ENCODE results near the gene SLC25A41. TPM values are rescaled to one million over a fixed set of nuclear protein-coding genes. Genes with fewer than 3 reads are reported as not detected.

SLC25A41 gene
- total RNA-seq, result not detected in 2 replicates

GRCh38 chr19:6433663-6434062 is at the start of gene SLC25A41:
TSS of gene SLC25A41 (minus strand) at chr19:6433763. CDS start at chr19:6433693, 70 bp downstream.

DNA sequence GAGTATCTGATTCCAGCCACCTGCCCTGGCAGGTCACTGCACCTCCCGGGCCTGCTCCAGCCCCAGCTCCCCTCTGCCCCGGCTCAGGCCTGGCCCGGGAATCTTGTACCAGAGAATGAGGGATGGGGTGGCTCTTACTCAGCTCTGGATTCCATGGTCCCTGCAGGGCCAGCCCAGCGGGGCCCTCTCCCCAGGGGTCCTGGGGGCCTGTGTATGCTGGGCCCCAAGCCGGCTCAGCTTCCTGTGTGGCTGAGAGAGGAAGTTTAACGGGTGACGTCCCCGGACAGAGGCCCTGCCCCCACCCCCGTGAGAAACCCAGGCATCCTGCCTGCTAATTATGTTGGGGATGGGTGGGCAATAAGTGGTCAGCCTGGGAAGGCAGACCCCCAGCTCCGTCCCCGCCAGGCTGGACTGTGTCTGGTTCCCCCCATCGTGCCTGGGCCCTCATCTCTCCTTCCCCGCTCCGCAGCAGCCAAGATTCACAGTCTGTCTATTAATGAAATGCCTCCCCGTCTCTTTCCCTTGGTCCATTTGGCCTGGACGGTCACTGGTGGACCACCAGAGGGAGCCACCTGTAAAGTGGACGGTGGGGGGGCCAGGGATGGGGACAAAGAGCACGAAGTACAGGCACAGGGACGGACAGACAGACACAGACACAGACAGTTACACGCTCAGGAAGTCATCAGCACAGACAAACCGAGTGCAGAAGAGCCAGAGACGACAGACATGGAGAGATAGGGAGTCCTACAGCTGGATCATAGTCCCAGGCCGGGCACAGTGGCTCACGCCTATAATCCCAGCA is 48.2 kb upstream of the SLC25A41 start, which contains the start of gene DENND1C:
DENND1C (minus strand) TSS at position 247 of the 802 bp plus-strand sequence; CDS start at position 155, 92 bp downstream.

GRCh38 chr19:6464070-6464873 is 30.7 kb upstream of the SLC25A41 start, which contains the start of gene CRB3:
TSS of gene CRB3 (plus strand) at chr19:6464271. CDS start at chr19:6464702, 431 bp downstream.

DNA sequence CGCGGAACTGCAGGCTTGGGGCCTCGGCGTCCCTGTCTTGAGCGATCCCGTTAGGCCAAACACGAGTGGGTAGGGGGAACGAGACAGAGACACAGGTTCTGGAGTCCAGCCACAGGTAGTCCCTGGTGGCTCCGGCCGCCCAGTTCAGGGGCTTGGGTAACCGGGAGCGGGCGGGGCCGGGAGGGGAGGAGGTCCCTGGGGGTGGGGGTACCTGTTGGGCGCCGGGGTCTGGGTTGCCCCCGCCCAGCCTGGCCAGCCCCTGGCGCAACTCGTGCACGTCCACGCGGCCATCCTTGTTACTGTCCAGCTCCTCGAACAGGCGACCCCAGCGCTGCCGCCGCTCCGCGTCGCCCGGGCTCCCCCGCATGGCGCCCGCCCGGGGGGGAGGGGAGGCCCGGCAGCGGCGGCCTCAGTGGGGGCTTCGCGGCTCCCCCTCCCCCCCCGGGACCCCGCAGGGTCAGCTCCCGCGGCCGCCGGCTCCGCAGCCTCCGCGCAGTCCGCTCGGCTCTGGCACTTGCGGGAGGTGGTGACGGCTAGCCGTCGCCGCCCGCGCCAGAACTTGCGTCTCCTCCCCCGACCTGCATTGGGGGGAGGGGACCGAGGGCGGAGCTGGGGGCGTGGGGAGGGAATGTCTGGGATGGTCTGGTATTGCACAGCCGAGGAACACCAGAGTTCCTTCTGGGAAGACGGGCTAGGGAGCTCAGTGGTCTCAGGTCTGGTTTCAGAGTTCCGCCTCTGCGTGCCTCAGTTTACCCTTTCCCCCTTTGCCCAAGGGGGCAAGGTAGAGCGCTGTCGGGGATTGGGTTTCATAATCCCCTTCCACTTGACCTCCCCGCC is 25.9 kb upstream of the SLC25A41 start, which contains the start of gene SLC25A23:
SLC25A23 (minus strand) TSS at position 531 of the 837 bp plus-strand sequence; CDS start at position 367, 164 bp downstream.

DNA sequence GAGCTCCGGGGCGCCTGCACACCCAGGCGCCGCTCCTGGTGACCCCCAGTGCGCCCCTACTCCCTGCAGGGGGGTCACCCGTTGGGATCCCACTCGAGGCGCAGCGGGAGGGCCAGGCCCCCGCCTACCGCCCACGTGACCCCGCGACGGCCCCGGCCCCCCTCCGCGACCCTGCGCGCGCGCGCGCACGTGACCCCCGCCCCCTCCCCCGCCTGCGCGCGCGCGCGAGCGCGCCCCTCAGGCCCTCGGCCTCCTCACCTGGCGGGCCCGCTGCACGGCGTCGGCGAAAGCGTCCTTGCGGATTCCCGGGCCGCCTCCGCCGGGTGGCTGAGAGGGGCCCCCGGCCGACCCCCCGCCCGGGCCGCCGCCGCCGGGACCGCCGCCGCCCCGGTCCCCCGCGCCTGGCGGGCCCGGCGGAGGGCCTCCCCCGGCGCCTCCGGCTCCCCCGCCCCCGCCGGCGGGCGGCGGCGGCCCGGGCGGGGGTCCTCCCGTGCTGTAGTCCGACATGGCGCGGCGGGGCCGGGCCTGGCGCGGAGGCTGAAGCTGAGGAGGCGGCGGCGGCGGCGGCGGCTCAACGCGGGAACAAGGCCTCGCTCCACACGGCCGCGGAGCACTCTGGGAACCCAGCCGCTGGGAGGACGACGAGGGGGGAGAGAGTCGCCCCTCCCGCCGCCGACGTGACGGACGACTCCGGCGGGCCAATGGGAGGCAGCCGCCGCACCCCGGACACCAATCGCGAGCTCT is 9.2 kb downstream of the SLC25A41 start, which contains the start of gene KHSRP:
KHSRP (minus strand) TSS at position 617 of the 744 bp plus-strand sequence; CDS start at position 507, 110 bp downstream.

DNA sequence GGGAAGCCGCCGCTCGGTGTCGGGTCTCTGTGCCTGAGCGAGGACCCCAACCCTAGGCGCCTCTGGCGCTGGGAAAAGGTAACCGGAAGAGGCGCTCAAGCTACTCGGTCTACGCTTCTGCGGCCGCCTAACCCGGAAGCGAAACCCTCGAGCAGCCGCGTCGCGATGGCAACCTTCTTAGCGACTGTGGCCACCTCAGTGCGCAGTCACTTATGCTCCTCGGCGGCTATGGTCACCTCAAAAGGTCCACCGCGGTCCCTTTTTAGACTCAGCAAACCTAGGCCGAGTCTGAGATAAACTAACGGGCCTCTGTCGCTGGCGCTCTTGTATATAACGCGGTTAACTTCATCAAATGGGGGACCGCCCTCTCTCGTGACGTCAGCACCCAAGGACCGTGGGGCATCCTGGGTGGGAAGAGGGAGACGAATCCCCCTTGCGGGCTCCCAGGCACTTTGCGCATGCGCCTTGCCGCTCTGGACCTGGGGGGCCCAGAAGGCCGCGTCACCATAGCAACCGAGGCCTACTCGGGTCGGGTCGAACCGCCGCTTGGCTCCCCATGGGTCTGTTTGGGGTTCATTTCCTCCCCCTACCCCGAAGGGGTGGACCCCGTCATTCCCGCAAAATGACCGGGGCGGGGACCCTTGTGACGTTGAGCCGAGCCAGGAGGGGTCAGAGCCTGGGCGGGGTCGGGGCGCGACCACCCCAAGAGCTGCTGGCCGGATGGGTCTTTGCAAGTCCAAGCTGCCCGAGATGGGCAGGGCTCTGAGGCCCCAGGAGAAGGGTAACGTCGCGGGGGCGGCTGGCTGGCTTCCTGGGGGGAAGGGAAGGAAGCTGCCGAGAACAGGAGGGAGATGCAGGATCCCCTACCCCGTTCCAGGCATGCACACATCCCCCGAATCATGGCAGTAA is 40.2 kb downstream of the SLC25A41 start, which contains the start of gene GTF2F1:
GTF2F1 (minus strand) TSS at position 91 of the 909 bp plus-strand sequence. CDS start 169 bp downstream, outside the sequence.

Other genes with a start within 250 kb of the SLC25A41 start
- gene MLLT1, start 153.8 kb downstream of the SLC25A41 start, total RNA-seq, result 3.9 and 6.1 TPM in 2 replicates
- not detected in 2 replicates for gene ACER1, start 100.2 kb downstream of the SLC25A41 start, total RNA-seq
- 38.1 and 76.7 TPM in 2 replicates for gene CLPP, start 72.2 kb downstream of the SLC25A41 start, total RNA-seq
- gene ALKBH7, start 61.0 kb downstream of the SLC25A41 start, total RNA-seq, result 47.7 and 58.6 TPM in 2 replicates
- gene PSPN, start 57.8 kb downstream of the SLC25A41 start, total RNA-seq, result 0.96 and 1.1 TPM in 2 replicates
- gene GTF2F1, start 40.6 kb downstream of the SLC25A41 start, total RNA-seq, result 38.3 and 63.6 TPM in 2 replicates
- gene KHSRP, start 9.0 kb downstream of the SLC25A41 start, total RNA-seq, result 54.7 and 131 TPM in 2 replicates
- 13.4 and 34.4 TPM in 2 replicates for gene SLC25A23, start 26.0 kb upstream of the SLC25A41 start, total RNA-seq
- 0.28 TPM in 1 of 2 replicates, not detected in the other for gene CRB3, start 30.5 kb upstream of the SLC25A41 start, total RNA-seq
- not detected in 2 replicates for gene DENND1C, start 48.0 kb upstream of the SLC25A41 start, total RNA-seq
- 1.1 TPM in 1 of 2 replicates, not detected in the other for gene TUBB4A, start 68.5 kb upstream of the SLC25A41 start, total RNA-seq
- gene TNFSF9, start 97.3 kb upstream of the SLC25A41 start, total RNA-seq, result 0.19 and 1.1 TPM in 2 replicates
- not detected in 2 replicates for gene CD70, start 157.4 kb upstream of the SLC25A41 start, total RNA-seq
- under 0.01 and 0.56 TPM in 2 replicates for gene TNFSF14, start 236.4 kb upstream of the SLC25A41 start, total RNA-seq